Liver (tissue), 9 donors: ENCODE results near the gene TIGIT. TPM values are rescaled to one million over a fixed set of nuclear protein-coding genes. Genes with fewer than 3 reads are reported as not detected.
A peak's percentile ranks its signal among the peaks of the same experiment; 100 is the strongest.

ENCODE experiments used
- DNase-seq: peaks from one replicate; pipeline ENCODE4 v3.0.0-alpha.2; 2017; ENCODE audit warnings: low spot score
- H3K27ac ChIP-seq, 2 donors: one replicate each; pipeline ENCODE4 v1.7.0; 2013; ENCODE audit warnings: inconsistent platforms in 2 of 2, low read length in 2 of 2, control low read depth in 1 of 2, low read depth in 1 of 2, mild to moderate bottlenecking in 1 of 2
- H3K27me3 ChIP-seq, 4 donors: one replicate each; pipeline versions ENCODE4 v1.6.1 to v1.7.0; 2013; ENCODE audit warnings: low read length in 3 of 4, inconsistent platforms in 1 of 4, mild to moderate bottlenecking in 1 of 4, moderate library complexity in 1 of 4; ENCODE audit not compliant: control insufficient read depth in 4 of 4, insufficient read depth in 4 of 4
- H3K36me3 ChIP-seq, 4 donors: one replicate each; pipeline versions ENCODE4 v1.6.1 to v1.7.0; 2013; ENCODE audit warnings: low read length in 3 of 4, mild to moderate bottlenecking in 3 of 4, low read depth in 1 of 4, moderate library complexity in 1 of 4; ENCODE audit not compliant: control insufficient read depth in 4 of 4, insufficient read depth in 3 of 4
- H3K4me1 ChIP-seq, 4 donors: one replicate each; pipeline versions ENCODE4 v1.6.1 to v1.7.0; 2013; ENCODE audit warnings: low read length in 3 of 4, mild to moderate bottlenecking in 3 of 4, moderate library complexity in 1 of 4; ENCODE audit not compliant: control insufficient read depth in 4 of 4, insufficient read depth in 4 of 4
- H3K4me3 ChIP-seq, 3 donors: one replicate each; pipeline versions ENCODE4 v1.6.1 to v1.7.0; 2013; ENCODE audit warnings: low read length in 3 of 3, control low read depth in 1 of 3, low read depth in 1 of 3, mild to moderate bottlenecking in 1 of 3
- H3K9ac ChIP-seq, 2 donors: one replicate each; pipeline ENCODE4 v1.7.0; 2013; ENCODE audit warnings: low read length in 2 of 2, mild to moderate bottlenecking in 2 of 2, moderate library complexity in 2 of 2, control low read depth in 1 of 2, low read depth in 1 of 2
- H3K9me3 ChIP-seq, 4 donors: one replicate each; pipeline versions ENCODE4 v1.6.1 to v1.7.0; 2013; ENCODE audit warnings: low read length in 3 of 4; ENCODE audit not compliant: control insufficient read depth in 4 of 4
- ATF3 ChIP-seq: IDR thresholded peaks from 2 replicates; pipeline ENCODE4 v1.6.1; 2016; ENCODE audit warnings: antibody characterized with exemption
- CTCF ChIP-seq: fragments of 150-350 bp; IDR thresholded peaks from 2 replicates; pipeline ENCODE4 v1.5.1; 2017; ENCODE audit warnings: improper control_type of control experiment, low read depth, low read length; ENCODE audit not compliant: missing input control
- EGR1 ChIP-seq, 2 donors: IDR thresholded peaks; 2 replicates each; pipeline ENCODE4 v1.6.1; 2016 to 2018; ENCODE audit warnings: antibody characterized with exemption in 2 of 2, low read depth in 2 of 2
- FOXA2 ChIP-seq: IDR thresholded peaks from 2 replicates; pipeline ENCODE4 v1.6.1; 2016; ENCODE audit warnings: antibody characterized with exemption
- GABPA ChIP-seq, 2 donors: IDR thresholded peaks in 1 of 2; conservative IDR thresholded peaks in 1 of 2; 2 replicates each; pipeline ENCODE4 v1.6.1; 2016; ENCODE audit warnings: antibody characterized with exemption in 2 of 2, mild to moderate bottlenecking in 1 of 2, moderate library complexity in 1 of 2
- HNF4A ChIP-seq, 2 donors: conservative IDR thresholded peaks; 2 replicates each; pipeline ENCODE4 v1.6.1; 2016; ENCODE audit warnings: antibody characterized with exemption in 2 of 2, mild to moderate bottlenecking in 2 of 2
- HNF4G ChIP-seq: IDR thresholded peaks from 2 replicates; pipeline ENCODE4 v1.6.1; 2016; ENCODE audit warnings: antibody characterized with exemption
- JUND ChIP-seq, 2 donors: IDR thresholded peaks; 2 replicates each; pipeline ENCODE4 v1.6.1; 2016; ENCODE audit warnings: antibody characterized with exemption in 2 of 2
- NR2F2 ChIP-seq: IDR thresholded peaks from 2 replicates; pipeline ENCODE4 v1.6.1; 2016; ENCODE audit warnings: antibody characterized with exemption
- RAD21 ChIP-seq, 2 donors: IDR thresholded peaks; 2 replicates each; pipeline ENCODE4 v1.6.1; 2016; ENCODE audit warnings: antibody characterized with exemption in 2 of 2, mild to moderate bottlenecking in 2 of 2
- SP1 ChIP-seq: IDR thresholded peaks from 2 replicates; pipeline ENCODE4 v1.6.1; 2018; ENCODE audit warnings: antibody characterized with exemption, mild to moderate bottlenecking
- YY1 ChIP-seq: IDR thresholded peaks from 2 replicates; pipeline ENCODE4 v1.6.1; 2016; ENCODE audit warnings: antibody characterized with exemption, mild to moderate bottlenecking
- WGBS: extraction: QIAGEN DNeasy Blood & Tissue Kit; methylation state at CpG from one replicate; pipeline ENCODE4 v1.1.7; 2013; 5-methylcytosine and 5-hydroxymethylcytosine counted together
- polyA plus RNA-seq, 2 donors: library from polyadenylated mRNA; stranded (reverse) in 1 of 2; unstranded in 1 of 2; fragments of 200-250 nt in 1 of 2; fragments of >200 nt in 1 of 2; fragmentation: Nextera tagmentation in 1 of 2; extraction: Ambion mirVana in 1 of 2; gene quantifications; one replicate each; pipeline versions ENCODE4 v1.2.1 to v1.2.3, GENCODE V29; 2013 to 2015
- total RNA-seq, 2 donors: library from RNA; depleted of rRNA; stranded (reverse); fragments of >200 nt; gene quantifications; one replicate each; pipeline ENCODE4 v1.2.3, GENCODE V29; 2014
- donor health status: healthy.
- donor health status: healthy.
- donor health status: healthy.
- donor health status: healthy.
- donor health status: healthy.

TIGIT gene
- total and polyA plus RNA-seq, 4 donors: 0.06 to 0.92 (median 0.38) TPM

- no peak overlapping the region for H3K4me3 ChIP-seq
- H3K4me1 ChIP-seq: no peaks in the 10 kb centered on the region
- no peaks in the 10 kb centered on the region for H3K27me3 ChIP-seq
- no peak for DNase-seq
- WGBS: 87% methylated on average over 6 of the region's 6 CpGs
- no peaks in the 10 kb centered on the region for H3K36me3 ChIP-seq
- H3K27ac ChIP-seq: no peak overlapping the region
- no peak overlapping the region for H3K9ac ChIP-seq
- no peaks in the 10 kb centered on the region for H3K9me3 ChIP-seq
- no peak for TF ChIP-seq FOXA2
- no peak for TF ChIP-seq ATF3
- TF ChIP-seq EGR1 (IDR thresholded peaks at IDR 0.05; ENCODE audit: low read depth in 2 of 2): no peak
These were observed 1.2 kb downstream of the TIGIT start for GRCh38 chr3:114294940-114295480.

- H3K36me3 ChIP-seq: no peaks in the 10 kb centered on the region
- H3K9ac ChIP-seq: peak overlapping the region in 1 of 2 donors; percentile 39
- TF ChIP-seq ATF3 (no peak), SP1 (no peak), HNF4A (conservative IDR thresholded peaks at IDR 0.05) (no peak), HNF4G (no peak)
- no peak overlapping the region for H3K4me3 ChIP-seq
- 89% methylated on average over 2 of the region's 2 CpGs for WGBS
- H3K9me3 ChIP-seq: no peaks in the 10 kb centered on the region
- H3K4me1 ChIP-seq: no peaks in the 10 kb centered on the region
- no peak overlapping the region for H3K27ac ChIP-seq
- H3K27me3 ChIP-seq: no peaks in the 10 kb centered on the region
- no peak for DNase-seq
These were observed 2.1 kb downstream of the TIGIT start for GRCh38 chr3:114295946-114296345.

GRCh38 chr3:114299421-114299820 is 5.6 kb downstream of the TIGIT start:
- no peak for TF ChIP-seq GABPA (IDR thresholded peaks at IDR 0.05 in 1 of 2, conservative IDR thresholded peaks at IDR 0.05 in 1 of 2)
- no peak for TF ChIP-seq YY1
- no peak for TF ChIP-seq NR2F2
- peak; percentile 24 to 54 for TF ChIP-seq RAD21 (IDR thresholded peaks at IDR 0.05)
- no peak for TF ChIP-seq JUND (IDR thresholded peaks at IDR 0.05)
- peak; percentile 20 for TF ChIP-seq CTCF
- no peak for TF ChIP-seq ATF3
- no peak for TF ChIP-seq HNF4A (conservative IDR thresholded peaks at IDR 0.05)
- Histone ChIP-seq H3K27me3 (no peaks in the 10 kb centered on the region), H3K9me3 (no peaks in the 10 kb centered on the region), H3K4me3 (no peak overlapping the region), H3K4me1 (no peaks in the 10 kb centered on the region), H3K36me3 (no peaks in the 10 kb centered on the region), H3K9ac (no peak overlapping the region), H3K27ac (no peak overlapping the region)
- DNase-seq: no peak
- WGBS: 77% methylated on average over 13 of the region's 13 CpGs
